Left renal pelvis (tissue), 4 donors: ENCODE data around the gene EVI5. TPM values are rescaled to one million over a fixed set of nuclear protein-coding genes. Genes with fewer than 3 reads are reported as not detected.
"Not testable (repeated sequence)": the region's sequence is repeated elsewhere in the genome, so short reads cannot be mapped to it uniquely, and the experiment has no call there.

Experiments used
- DNase-seq, 4 donors: peaks; one replicate each; pipeline ENCODE4 v3.0.0-alpha.2; 2013; ENCODE audit warnings: low read depth in 4 of 4, low spot score in 3 of 4
- polyA plus RNA-seq, 4 donors: library from polyadenylated mRNA; unstranded; fragments of 120-200 nt; gene quantifications; one replicate each; pipeline ENCODE4 v1.2.1, GENCODE V29; 2013; ENCODE audit not compliant: insufficient read length in 4 of 4

Gene EVI5
- polyA plus RNA-seq, 4 donors = 18.1 to 24.0 (median 21.5) TPM

GRCh38 chr1:92707292-92707691 is 77.6 kb downstream of the EVI5 start:
- no peak for DNase-seq

DNA sequence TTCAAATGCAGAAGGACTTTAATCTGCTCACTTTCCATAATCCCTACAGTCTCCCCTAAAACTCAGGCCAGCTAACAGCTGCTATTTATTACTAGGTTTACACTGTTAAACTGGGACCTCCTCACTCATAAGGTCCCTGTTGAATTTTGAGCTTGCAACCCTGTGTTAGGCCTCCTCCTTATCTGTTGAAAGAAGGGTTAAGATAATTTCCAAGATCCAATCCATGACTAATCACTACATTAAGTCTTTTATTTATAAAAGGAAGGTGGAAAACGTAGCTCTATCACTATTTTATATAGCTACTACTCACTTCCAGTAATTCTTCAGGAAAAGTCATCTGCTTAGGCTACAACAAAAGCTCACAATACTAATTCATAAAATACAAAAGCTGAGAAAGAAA is 79.5 kb downstream of the EVI5 start:
- DNase-seq = no peak

DNA sequence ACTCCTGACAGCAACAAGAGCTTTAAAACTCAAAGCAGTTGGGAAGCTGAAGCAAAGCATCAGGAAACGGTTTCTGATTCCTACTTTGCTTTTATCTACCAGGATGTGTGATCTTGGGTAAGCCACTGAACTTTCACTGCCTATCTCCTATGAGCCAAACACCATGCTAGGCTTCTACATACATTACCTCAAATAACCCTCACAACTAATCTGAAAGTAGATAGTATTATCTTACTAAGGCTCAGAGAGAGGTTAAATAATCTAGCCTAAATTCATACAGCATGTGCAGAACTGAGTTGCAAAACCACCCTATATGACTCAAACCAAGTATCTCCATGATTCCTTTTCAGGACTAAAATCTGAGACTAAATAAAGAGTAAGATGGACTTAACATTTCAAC is 83.8 kb downstream of the EVI5 start:
- DNase-seq = no peak

- DNase-seq = no peak
Measured at GRCh38 chr1:92698932-92699331, 86.0 kb downstream of the EVI5 start.

GRCh38 chr1:92695104-92695503 is 89.8 kb downstream of the EVI5 start:
- DNase-seq = no peak

DNA sequence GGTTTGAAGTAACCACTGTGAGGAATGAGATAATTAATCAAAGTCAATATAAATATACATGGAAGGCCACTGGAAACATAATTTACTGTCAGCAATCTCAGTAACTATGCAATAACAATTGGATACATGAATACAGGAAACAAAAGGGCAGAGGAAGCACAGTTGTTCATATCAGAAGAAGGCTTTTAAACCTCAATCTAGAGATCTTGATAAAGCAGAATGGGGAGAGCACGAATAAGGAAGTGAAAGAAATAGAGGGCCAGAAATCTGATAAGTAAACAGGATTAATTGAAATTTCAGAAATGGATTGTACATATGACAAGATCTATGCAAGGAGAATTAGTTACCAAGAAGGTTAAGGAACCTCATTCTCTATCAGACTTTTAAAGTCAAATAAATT is 93.0 kb downstream of the EVI5 start:
- DNase-seq = no peak

- DNase-seq = no peak
Measured at GRCh38 chr1:92690212-92690906, 94.5 kb downstream of the EVI5 start.

GRCh38 chr1:92679980-92680379 is 104.9 kb downstream of the EVI5 start:
- no peak for DNase-seq

GRCh38 chr1:92663775-92664174 is 121.1 kb downstream of the EVI5 start:
- no peak for DNase-seq

GRCh38 chr1:92662048-92662447 is 122.9 kb downstream of the EVI5 start:
- no peak for DNase-seq

DNA sequence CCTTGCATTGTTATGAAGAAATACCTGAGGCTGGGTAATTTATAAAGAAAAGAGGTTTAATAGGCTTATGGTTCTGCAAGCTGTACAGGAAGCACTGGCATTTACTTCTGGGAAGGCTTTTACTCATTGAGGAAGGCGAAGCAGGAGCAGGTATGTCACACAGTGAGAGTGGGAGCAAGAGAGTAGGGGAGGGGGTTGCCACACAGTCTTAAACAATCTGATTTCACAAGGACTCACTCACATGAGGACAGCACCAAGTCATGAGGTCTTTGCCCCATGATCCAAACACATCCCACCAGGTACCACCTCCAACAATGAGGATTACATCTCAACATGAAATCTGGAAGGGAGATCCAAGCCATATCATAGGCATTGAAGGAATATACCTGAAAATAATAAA is 127.2 kb downstream of the EVI5 start:
- DNase-seq = no peak

GRCh38 chr1:92655197-92655801 is 129.6 kb downstream of the EVI5 start:
- DNase-seq = no peak

DNA sequence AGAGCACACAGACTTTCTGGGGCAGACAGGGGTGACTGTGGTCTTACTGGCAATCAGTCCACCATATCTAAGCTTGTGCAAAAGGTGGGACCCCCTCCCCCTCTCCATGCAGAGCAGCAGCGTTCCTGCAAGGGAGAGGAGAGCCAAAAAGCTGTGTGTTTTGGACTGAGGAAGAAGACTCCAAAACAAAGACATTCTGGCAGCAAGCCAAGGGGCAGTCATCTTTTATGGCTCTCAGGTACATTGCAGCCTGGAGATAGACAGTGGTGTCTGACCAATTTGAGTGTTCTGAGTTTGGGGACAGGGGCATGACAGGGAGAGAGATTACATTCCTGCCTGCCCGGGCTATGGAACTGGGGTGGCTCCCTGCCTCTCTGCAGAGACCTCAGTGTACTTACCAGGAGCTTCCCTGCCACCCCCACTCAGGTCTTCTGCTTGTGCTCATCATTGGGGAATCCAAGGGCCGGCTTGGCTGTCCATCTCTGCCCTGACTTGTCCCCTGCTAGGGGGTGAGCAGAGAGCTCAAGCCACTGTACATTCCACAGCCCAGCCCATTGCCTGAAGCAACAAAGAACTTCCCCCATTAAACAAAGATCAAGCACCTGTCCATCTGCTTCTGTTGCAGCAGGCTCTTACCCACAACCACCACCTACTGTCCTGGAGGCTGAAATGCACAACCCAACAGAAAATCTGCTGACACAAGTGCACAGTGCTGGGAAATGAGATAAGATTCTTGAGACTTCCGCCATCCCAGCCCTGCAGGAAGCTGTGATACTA is 131.1 kb downstream of the EVI5 start:
- no peak for DNase-seq

DNA sequence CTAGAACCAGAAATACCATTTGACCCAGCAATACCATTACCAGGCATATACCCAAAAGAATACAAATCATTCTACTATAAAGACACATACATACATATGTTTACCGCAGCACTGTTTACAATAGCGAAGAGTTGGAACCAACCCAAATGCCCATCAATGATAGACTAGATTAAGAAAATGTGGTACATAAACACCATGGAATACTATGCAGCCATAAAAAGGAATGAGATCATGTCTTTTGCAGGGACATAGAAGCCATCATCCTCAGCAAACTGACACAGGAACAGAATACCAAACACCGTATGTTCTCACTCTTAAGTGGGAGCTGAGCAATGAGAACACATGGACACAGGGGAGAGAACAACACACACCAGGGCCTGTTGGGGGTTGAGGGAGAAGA is 144.2 kb downstream of the EVI5 start:
- not testable (repeated sequence) for DNase-seq

GRCh38 chr1:92638498-92638897 is 146.4 kb downstream of the EVI5 start:
- no peak for DNase-seq

- DNase-seq = not testable (repeated sequence)
Measured at GRCh38 chr1:92635203-92635602, 149.7 kb downstream of the EVI5 start.

DNA sequence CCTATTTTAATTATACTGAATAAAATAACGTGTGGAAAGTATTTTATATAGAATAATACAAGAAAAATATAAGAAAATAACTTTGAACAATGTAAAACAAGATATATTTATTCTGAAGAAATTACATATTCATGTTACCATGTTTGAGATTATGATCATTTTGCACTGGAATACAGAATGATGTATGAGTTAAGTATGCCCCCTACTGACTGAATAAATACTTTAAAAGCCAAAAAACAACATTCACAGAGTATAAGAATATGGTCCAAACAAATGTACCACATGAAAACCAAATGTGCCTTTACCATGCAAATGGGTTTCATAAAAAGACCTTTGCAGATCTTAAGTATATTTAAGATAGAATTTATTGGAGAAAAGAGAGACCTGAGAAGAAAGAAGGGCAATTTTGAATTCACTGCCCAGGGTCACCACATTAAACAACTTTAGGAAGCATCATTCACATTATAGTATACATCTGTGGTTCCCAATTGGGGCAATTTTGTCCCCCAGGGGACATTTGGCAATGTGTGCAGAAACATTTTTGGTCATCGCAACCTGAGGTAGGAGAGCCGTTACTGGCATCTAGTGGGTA is 161.6 kb downstream of the EVI5 start:
- DNase-seq = no peak

DNA sequence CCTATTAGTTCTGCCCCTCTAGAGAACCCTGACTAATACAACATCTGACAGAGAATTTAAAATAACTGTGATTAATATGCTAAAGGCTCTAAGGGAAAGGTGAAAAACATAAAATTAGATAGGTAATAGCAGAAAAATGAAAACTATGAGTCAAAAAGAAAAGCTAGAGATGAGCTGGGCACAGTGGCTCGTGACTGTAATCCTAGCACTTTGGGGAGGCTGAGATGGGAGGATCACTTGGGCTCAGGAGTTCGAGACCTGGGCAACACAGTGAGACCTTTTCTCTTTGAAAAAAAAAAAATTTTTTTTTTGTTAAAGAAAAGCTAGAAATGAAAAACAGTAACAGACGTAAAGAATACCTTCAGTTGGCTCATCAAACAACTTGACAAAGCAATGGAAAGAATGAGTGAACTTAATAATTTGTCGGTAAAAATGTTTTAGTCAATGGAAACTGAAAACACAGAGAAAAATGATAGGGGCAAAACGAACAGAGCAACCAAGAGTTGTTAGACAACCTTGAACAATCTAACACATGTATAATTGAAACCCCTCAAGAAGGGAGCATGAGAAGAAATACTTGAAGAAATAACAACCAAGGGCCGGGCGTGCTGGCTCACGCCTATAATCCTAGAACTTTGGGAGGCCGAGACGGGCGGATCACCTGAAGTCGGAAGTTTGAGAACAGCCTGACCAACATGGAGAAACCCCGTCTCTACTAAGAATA is 165.3 kb downstream of the EVI5 start:
- no peak for DNase-seq

GRCh38 chr1:92601044-92601443 is 183.9 kb downstream of the EVI5 start:
- DNase-seq = no peak

DNA sequence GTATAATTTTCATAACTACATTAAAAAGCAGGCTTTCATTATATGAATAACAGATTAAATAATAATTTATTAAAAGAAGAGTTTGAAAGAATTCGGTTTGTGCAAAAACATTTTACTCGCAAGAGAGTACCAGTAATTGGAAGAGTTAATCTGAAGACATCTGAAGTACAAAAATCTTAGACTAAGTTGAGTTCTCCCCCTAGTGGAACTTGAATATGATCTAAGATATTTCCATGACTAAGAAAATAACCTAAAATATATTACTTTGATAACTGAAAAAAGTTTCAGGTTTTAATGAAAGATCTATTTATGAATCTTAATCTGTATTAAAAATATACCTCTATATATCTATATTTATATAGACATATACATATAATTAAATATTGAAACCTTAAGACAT is 185.7 kb downstream of the EVI5 start:
- DNase-seq = no peak

DNA sequence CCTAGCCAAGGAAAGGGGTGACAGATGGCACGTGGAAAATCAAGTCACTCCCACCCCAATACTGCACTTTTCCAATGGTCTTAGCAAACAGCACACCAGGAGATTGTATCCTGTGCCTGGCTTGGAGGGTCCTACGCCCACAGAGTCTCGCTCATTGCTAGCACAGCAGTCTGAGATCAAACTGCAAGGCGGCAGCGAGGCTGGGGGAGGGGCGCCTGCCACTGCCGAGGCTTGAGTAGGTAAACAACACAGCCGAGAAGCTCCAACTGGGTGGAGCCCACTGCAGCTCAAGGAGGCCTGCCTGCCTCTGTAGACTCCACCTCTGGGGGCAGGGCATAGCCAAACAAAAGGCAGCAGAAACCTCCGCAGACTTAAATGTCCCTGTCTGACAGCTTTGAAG is 195.5 kb downstream of the EVI5 start:
- not testable (repeated sequence) for DNase-seq
